Right lobe of liver (tissue), 6 donors: ENCODE results near the gene TSC1. TPM values are rescaled to one million over a fixed set of nuclear protein-coding genes. Genes with fewer than 3 reads are reported as not detected.

Source experiments
- ATAC-seq, 4 donors: fragments of 200-7000 bp; cut with Tn5 transposase; one replicate each; pipeline ENCODE4 v1.9.1; 2020; ENCODE audit warnings: mild to moderate bottlenecking in 4 of 4, moderate library complexity in 4 of 4
- DNase-seq, 3 donors: peaks; one replicate each; pipeline ENCODE4 v3.0.0-alpha.2; 2020
- H3K27ac ChIP-seq, 3 donors: fragments of 200-600 bp; one replicate each; pipeline ENCODE4 v1.8.0; 2022
- H3K27me3 ChIP-seq, 2 donors: fragments of 200-600 bp; one replicate each; pipeline ENCODE4 v1.8.0; 2022
- H3K36me3 ChIP-seq, 4 donors: fragments of 200-600 bp; sonication (generic) in 1 of 4; one replicate each; pipeline versions ENCODE4 v1.5.1 to v1.8.0; 2017 to 2022; ENCODE audit warnings: control low read depth in 1 of 4
- H3K4me1 ChIP-seq, 4 donors: fragments of 200-600 bp; sonication (generic) in 1 of 4; one replicate each; pipeline versions ENCODE4 v1.5.1 to v1.8.0; 2017 to 2022; ENCODE audit warnings: control low read depth in 1 of 4
- H3K4me3 ChIP-seq, 3 donors: fragments of 200-600 bp; one replicate each; pipeline ENCODE4 v1.8.0; 2022
- H3K9me3 ChIP-seq, 4 donors: fragments of 200-600 bp; sonication (generic) in 1 of 4; one replicate each; pipeline versions ENCODE4 v1.5.1 to v1.8.0; 2017 to 2022; ENCODE audit warnings: control low read depth in 1 of 4
- POLR2A ChIP-seq: fragments of 450-650 bp; IDR thresholded peaks from one replicate; pipeline ENCODE4 v1.6.1; 2017; ENCODE audit warnings: antibody characterized with exemption, mild to moderate bottlenecking
- WGBS: methylation state at CpG from one replicate; pipeline ENCODE4 v1.1.6; 2018; ENCODE audit warnings: low coverage, low lambda C conversion rate; ENCODE audit not compliant: insufficient coverage; ENCODE audit errors: missing lambda C conversion rate; 5-methylcytosine and 5-hydroxymethylcytosine counted together
- intact Hi-C, 2 donors: fragments of 100-400 bp; cut with DNase I; formaldehyde crosslinking; loops; one replicate each; pipeline versions ENCODE4 v1.11.2 to v1.14.1; 2022
- total RNA-seq, 6 experiments: library from RNA; depleted of rRNA in 2 of 6; stranded (reverse); fragments of >200 nt in 2 of 6; fragmentation: NEBNext Ultra II Directional in 3 of 6; extraction: Animal tissue kit (Norgen Biotek cat#: 25700) in 3 of 6; gene quantifications; one replicate each; pipeline versions ENCODE4 v1.1.0 to v1.2.4, GENCODE V29; 2016 to 2023
- TF ChIP-seq, protein P1 (sequence below), 4 donors: fragments of 200-600 bp in 3 of 4; fragments of 450-650 bp in 1 of 4; IDR thresholded peaks; one replicate each; pipeline versions ENCODE4 v1.5.1 to v1.8.0; 2016 to 2022; ENCODE audit warnings: antibody characterized with exemption in 4 of 4, mild to moderate bottlenecking in 2 of 4
- donor health status: DM: no; HTN: yes; CAD: no.
- donor health status: DM: no; HTN: no; CAD: no.
- donor health status: DM: no; HTN: no; CAD: no.
- donor health status: DM: no; HTN: yes; CAD: no.
- donor health status: DM: no; HTN: yes; CAD: no.

Gene TSC1
- total RNA-seq, 6 experiments from 2014 or later, result 14.2 to 22.8 (median 18.3) TPM

DNA sequence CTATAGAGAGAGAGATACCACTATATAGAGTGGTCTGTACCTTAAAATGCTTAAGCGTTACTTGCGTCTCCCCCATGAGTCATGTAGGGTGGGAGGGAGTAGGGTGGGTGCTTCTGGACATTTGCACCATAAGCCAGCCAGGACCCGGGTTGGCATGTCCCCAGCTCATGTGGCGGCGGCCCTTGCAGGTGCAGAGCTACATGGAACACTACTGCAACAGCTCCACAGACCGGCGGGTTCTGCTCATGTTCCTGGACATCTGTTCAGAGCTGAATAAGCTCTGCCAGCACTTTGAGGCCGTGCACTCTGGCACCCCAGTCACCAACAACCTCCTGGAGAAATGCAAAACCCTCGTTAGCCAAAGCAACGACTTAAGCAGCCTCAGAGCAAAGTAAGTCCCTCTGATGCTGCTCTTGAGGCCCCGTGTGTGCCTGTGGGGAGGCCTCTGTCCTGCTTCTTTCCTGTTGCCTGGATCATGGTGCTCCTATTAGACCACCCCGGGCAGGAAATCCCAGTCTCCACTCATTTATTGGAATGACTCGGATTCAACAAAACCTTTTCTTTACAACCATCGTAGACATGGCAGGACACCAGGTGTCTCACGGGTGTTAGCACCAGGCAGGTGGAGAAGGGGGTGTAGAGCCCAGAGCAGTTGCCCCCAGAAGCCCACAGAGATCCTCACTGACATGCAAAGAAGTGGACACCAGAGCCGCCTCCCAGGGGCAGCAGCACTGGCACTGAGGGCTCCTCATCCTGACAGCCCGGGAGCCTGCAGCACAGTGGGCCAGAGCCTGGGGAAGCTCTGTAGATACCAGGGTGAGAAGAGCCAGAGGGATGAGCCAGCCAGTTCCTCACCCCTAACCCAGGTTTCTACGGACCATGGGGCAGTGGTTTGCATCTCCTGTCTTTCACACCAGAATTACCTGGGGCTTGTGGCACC, 57.0 kb downstream of the TSC1 start:
- 97% methylated on average over 5 of the region's 18 CpGs for WGBS
- no peak overlapping the region for H3K27ac ChIP-seq
- H3K27me3 ChIP-seq, result no peaks in the 10 kb centered on the region
- no peaks in the 10 kb centered on the region for H3K36me3 ChIP-seq
- no peak for ATAC-seq
- TF ChIP-seq POLR2A, result no peak
- TF ChIP-seq, protein P1, sequence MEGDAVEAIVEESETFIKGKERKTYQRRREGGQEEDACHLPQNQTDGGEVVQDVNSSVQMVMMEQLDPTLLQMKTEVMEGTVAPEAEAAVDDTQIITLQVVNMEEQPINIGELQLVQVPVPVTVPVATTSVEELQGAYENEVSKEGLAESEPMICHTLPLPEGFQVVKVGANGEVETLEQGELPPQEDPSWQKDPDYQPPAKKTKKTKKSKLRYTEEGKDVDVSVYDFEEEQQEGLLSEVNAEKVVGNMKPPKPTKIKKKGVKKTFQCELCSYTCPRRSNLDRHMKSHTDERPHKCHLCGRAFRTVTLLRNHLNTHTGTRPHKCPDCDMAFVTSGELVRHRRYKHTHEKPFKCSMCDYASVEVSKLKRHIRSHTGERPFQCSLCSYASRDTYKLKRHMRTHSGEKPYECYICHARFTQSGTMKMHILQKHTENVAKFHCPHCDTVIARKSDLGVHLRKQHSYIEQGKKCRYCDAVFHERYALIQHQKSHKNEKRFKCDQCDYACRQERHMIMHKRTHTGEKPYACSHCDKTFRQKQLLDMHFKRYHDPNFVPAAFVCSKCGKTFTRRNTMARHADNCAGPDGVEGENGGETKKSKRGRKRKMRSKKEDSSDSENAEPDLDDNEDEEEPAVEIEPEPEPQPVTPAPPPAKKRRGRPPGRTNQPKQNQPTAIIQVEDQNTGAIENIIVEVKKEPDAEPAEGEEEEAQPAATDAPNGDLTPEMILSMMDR (IDR thresholded peaks at IDR 0.05), result no peak
- no peak overlapping the region for H3K4me3 ChIP-seq
- no peaks in the 10 kb centered on the region for H3K9me3 ChIP-seq
- no peaks in the 10 kb centered on the region for H3K4me1 ChIP-seq
- DNase-seq, result no peak
- intact Hi-C loops, result no loop called here

DNA sequence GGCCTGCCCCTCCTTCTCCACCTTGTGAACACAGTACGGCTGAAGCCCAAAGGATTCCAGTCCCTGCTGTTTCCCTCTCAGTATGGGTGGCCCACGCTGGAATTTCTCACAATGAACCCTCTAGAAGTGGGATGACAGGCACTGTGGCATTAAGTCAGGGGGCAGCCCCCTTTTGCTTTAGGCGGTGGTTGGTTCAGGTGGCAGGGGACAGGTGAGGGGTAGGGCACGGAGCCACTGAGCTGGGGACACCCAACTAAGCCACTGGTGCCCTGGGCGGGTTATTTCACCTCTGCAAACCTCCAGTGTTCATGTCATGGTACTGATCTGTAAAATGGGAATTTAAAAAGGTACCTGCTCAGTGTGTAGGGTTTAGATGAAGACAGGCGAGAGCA, 58.1 kb downstream of the TSC1 start:
- ATAC-seq, result no peak
- Histone ChIP-seq H3K27me3 (no peaks in the 10 kb centered on the region), H3K9me3 (no peaks in the 10 kb centered on the region), H3K36me3 (no peaks in the 10 kb centered on the region), H3K4me3 (no peak overlapping the region), H3K27ac (no peak overlapping the region), H3K4me1 (no peaks in the 10 kb centered on the region)
- TF ChIP-seq, protein P1 (IDR thresholded peaks at IDR 0.05), result no peak
- TF ChIP-seq POLR2A, result no peak
- intact Hi-C loops, result no loop called here
- 92% methylated on average over 5 of the region's 6 CpGs for WGBS
- no peak for DNase-seq

DNA sequence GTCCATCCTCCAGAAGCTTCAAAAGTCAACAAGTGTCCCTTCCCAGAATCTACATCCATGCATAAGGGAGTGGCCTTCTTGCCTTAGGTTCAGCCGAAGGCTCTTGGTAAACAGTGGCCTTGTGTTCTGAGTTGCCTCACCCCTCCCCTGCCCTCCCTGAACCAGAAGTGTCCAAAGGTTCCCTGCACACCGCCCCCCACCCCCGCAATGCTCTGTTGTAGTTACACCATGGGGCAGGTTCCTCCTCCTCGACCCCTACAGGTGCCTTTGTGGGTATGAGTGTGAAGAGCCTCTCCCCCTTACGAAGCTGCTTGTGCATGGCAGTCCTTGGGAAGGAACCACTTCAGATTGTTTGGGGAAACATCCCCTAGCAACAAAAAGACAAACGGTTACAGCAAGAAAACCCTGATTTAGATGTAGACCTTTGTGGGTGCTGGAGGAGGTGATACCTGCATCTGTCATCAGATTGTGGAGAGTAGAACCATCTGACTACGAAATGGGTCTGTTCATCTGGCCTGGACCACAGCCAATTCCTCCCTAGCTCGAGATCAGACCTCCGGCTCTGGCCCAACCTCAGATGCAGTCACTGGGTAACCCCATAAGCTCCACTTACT, 58.6 kb downstream of the TSC1 start:
- H3K27ac ChIP-seq, result no peak overlapping the region
- DNase-seq, result no peak
- H3K36me3 ChIP-seq, result no peaks in the 10 kb centered on the region
- no peak overlapping the region for H3K4me3 ChIP-seq
- 42% methylated on average over 7 of the region's 9 CpGs for WGBS
- TF ChIP-seq POLR2A, result no peak
- TF ChIP-seq, protein P1 (IDR thresholded peaks at IDR 0.05), result no peak
- no peaks in the 10 kb centered on the region for H3K27me3 ChIP-seq
- H3K9me3 ChIP-seq, result no peaks in the 10 kb centered on the region
- H3K4me1 ChIP-seq, result no peaks in the 10 kb centered on the region
- intact Hi-C loops, result no loop called here
- ATAC-seq, result peak in 1 of 4 donors; percentile 16

DNA sequence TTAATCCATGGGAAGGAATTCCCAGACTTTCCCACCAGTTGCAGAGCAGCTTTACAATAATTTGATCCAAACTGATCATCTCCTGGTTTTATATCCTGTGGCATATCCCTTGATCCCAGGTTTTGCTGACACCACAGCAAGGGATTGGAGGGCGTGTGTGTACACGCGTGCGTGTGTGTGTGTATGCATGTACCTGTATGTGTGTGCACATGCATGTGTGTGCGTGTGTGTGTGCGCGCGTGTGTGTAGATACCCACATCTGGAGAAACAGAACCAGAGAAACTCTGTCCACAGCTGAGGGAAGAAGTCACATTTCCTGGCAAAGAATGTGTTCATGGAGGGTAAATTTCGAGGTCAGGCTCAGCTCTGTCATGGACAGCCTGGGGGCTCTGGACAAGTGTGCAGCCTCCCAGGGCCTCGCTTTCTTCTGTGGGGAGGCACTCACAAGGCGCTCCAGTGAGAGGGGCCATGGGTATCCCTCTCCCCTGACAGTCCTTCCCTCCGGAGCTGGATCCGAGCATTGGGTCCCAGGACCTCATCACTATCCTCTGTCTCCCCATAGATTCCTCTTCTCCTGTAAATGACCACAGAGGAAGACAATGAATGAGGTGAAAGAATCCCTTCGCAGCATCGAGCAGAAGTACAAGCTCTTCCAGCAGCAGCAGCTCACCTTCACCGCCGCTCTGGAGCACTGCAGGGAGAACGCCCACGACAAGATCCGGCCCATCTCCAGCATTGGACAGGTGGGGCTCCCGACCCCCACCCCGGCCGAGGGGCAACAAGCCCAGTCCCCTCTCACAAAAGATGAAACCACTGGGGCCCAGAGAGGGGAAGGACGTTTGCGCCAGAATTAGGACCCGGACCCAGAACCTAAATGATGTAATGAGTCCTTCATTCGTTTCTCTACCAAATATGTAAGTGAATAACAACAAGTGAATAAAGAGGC, 60.8 kb downstream of the TSC1 start:
- no peak overlapping the region for H3K27ac ChIP-seq
- TF ChIP-seq, protein P1 (IDR thresholded peaks at IDR 0.05), result no peak
- no peak for TF ChIP-seq POLR2A
- 90% methylated on average over 12 of the region's 27 CpGs for WGBS
- no peak overlapping the region for H3K4me3 ChIP-seq
- no peaks in the 10 kb centered on the region for H3K36me3 ChIP-seq
- no peaks in the 10 kb centered on the region for H3K27me3 ChIP-seq
- intact Hi-C loops, result no loop called here
- no peaks in the 10 kb centered on the region for H3K4me1 ChIP-seq
- H3K9me3 ChIP-seq, result no peaks in the 10 kb centered on the region
- ATAC-seq (no peak), DNase-seq (peak in 1 of 3 donors; percentile 41)
